GM20431 (cell line): ENCODE results near the gene GRAMD4.

ENCODE experiments used
- in situ Hi-C: fragments of 300-500 bp; cut with MseI, MboI; formaldehyde crosslinking; loops from one replicate; pipeline ENCODE4 v1.15.0; 2020; ENCODE audit warnings: low sequenced_read_pairs; ENCODE audit not compliant: unreplicated experiment

The GRAMD4 gene

GRCh38 chr22:46582281-46582933 is 37.8 kb upstream of the GRAMD4 start:
- in situ Hi-C loops, result no loop called here

- in situ Hi-C loops, result no loop called here
These were observed 36.6 kb upstream of the GRAMD4 start for GRCh38 chr22:46583571-46583970.

- in situ Hi-C loops, result no loop called here
These were observed 35.9 kb upstream of the GRAMD4 start for GRCh38 chr22:46584081-46584921.

GRCh38 chr22:46585340-46586122 is 34.7 kb upstream of the GRAMD4 start:
- in situ Hi-C loops, result no loop called here

- in situ Hi-C loops, result no loop called here
These were observed 34.1 kb upstream of the GRAMD4 start for GRCh38 chr22:46586123-46586519.

- in situ Hi-C loops, result no loop called here
These were observed 33.6 kb upstream of the GRAMD4 start for GRCh38 chr22:46586531-46587011.

GRCh38 chr22:46587061-46587460 is 33.1 kb upstream of the GRAMD4 start:
- in situ Hi-C loops, result no loop called here

- in situ Hi-C loops, result no loop called here
These were observed 32.5 kb upstream of the GRAMD4 start for GRCh38 chr22:46587492-46588278.

- in situ Hi-C loops, result no loop called here
These were observed 31.7 kb upstream of the GRAMD4 start for GRCh38 chr22:46588279-46589140.

GRCh38 chr22:46589141-46589748 is 30.9 kb upstream of the GRAMD4 start:
- in situ Hi-C loops, result no loop called here

- in situ Hi-C loops, result no loop called here
These were observed 30.3 kb upstream of the GRAMD4 start for GRCh38 chr22:46589871-46590271.

GRCh38 chr22:46590334-46590733 is 29.9 kb upstream of the GRAMD4 start:
- in situ Hi-C loops, result no loop called here

- in situ Hi-C loops, result no loop called here
These were observed 28.3 kb upstream of the GRAMD4 start for GRCh38 chr22:46591930-46592329.

GRCh38 chr22:46592390-46592872 is 27.8 kb upstream of the GRAMD4 start:
- in situ Hi-C loops, result no loop called here

GRCh38 chr22:46593211-46593681 is 26.9 kb upstream of the GRAMD4 start:
- in situ Hi-C loops, result no loop called here

- in situ Hi-C loops, result no loop called here
These were observed 25.9 kb upstream of the GRAMD4 start for GRCh38 chr22:46593996-46594946.

GRCh38 chr22:46594947-46595298 is 25.3 kb upstream of the GRAMD4 start:
- in situ Hi-C loops, result no loop called here
